H1 (cell line): Measurements from ENCODE around the gene ALS2CL.

Experiments used
- BRCA1 ChIP-seq: IDR thresholded peaks from 2 replicates; pipeline ENCODE4 v1.6.1; 2012; ENCODE audit warnings: low read depth, low read length, improper control_type of control experiment
- EP300 ChIP-seq, 2 experiments: IDR thresholded peaks; 1 replicate in 1 of 2; 2 replicates in 1 of 2; pipeline ENCODE4 v1.6.1; 2011 to 2012; ENCODE audit warnings: low read depth in 2 of 2, low read length in 2 of 2, mild to moderate bottlenecking in 2 of 2, borderline replicate concordance in 1 of 2, inconsistent platforms in 1 of 2, moderate library complexity in 1 of 2
- EZH2 ChIP-seq: fragments of 200-600 bp; sonication (generic); IDR thresholded peaks from 2 replicates; pipeline ENCODE4 v1.7.1; 2012; ENCODE audit warnings: low read depth, mild to moderate bottlenecking, moderate library complexity, low read length, inconsistent platforms; ENCODE audit not compliant: severe bottlenecking
- JUN ChIP-seq: IDR thresholded peaks from 2 replicates; pipeline ENCODE4 v1.6.1; 2011; ENCODE audit warnings: low read depth, mild to moderate bottlenecking, improper control_type of control experiment, low read length
- MAFK ChIP-seq: IDR thresholded peaks from 2 replicates; pipeline ENCODE4 v1.6.1; 2012; ENCODE audit warnings: low read depth, mild to moderate bottlenecking, improper control_type of control experiment, low read length
- MAX ChIP-seq: IDR thresholded peaks from 2 replicates; pipeline ENCODE4 v1.6.1; 2012; ENCODE audit warnings: inconsistent platforms
- POLR2A ChIP-seq, 2 experiments: IDR thresholded peaks; 1 replicate in 1 of 2; 2 replicates in 1 of 2; pipeline ENCODE4 v1.6.1; 2011; ENCODE audit warnings: low read depth in 2 of 2, low read length in 2 of 2, mild to moderate bottlenecking in 2 of 2; ENCODE audit errors: control extremely low read depth in 1 of 2
- POLR2AphosphoS5 ChIP-seq: IDR thresholded peaks from 2 replicates; pipeline ENCODE4 v1.6.1; 2011; ENCODE audit warnings: low read depth, low read length
- POU5F1 ChIP-seq: IDR thresholded peaks from 2 replicates; pipeline ENCODE4 v1.6.1; 2011; ENCODE audit warnings: low read depth, mild to moderate bottlenecking, low read length, moderate library complexity
- ZNF274 ChIP-seq: IDR thresholded peaks from 2 replicates; pipeline ENCODE4 v1.7.0; 2012; ENCODE audit warnings: low read length, borderline replicate concordance; ENCODE audit errors: extremely low read depth
- TF ChIP-seq, protein P1 (sequence below), 3 experiments: IDR thresholded peaks; 1 replicate in 2 of 3; 2 replicates in 1 of 3; pipeline versions ENCODE4 v1.5.1 to v1.6.1; 2011; ENCODE audit warnings: low read length in 3 of 3, mild to moderate bottlenecking in 3 of 3, inconsistent platforms in 2 of 3, low read depth in 1 of 3, moderate library complexity in 1 of 3; ENCODE audit not compliant: insufficient read depth in 1 of 3; ENCODE audit errors: control extremely low read depth in 1 of 3

DNA sequence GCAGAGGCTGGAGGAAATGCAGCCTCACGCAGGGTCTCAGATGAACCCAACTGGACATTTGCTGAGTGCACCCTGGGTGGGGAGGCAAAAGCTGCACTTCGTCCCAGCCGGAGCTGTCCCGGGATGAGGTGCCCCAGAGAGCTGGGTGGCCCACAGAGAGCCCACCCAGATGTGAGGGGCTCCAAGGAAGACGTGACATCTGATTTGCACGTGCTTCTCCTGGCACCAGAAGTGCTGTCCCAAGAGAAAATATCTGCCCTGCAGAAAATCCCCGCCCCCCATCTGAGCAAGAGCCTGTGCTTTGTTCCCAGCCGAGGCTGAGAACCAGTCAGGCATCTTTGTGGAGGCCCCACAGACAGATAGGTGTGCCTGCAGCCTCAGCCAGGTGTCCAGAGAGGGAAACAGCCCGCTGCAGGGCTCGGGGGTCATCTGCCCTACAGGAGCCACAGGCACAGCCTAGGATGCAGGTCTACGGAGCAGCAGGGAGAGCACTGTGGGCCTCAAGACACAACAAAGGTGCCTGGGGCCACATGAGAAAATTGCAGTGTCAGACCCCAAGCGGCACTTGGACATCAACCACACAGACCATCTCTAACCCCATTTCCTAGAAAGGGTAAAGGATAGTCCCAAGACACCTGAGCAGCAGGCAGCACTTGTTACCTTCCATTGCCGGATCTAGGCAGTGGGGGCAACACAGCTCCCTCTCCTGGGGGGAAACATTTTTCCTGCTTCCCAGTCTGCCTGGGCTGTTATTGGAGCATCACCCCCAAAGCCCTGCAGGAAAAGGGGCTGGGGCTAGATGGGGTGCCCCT lies 13.5 kb upstream of the ALS2CL start:
- TF ChIP-seq EZH2 (no peak), POU5F1 (no peak), POLR2AphosphoS5 (no peak), ZNF274 (no peak), BRCA1 (no peak), EP300 (IDR thresholded peaks at IDR 0.05; ENCODE audit: borderline replicate concordance in 1 of 2, low read depth in 2 of 2, low read length in 2 of 2) (no peak), POLR2A (IDR thresholded peaks at IDR 0.05; ENCODE audit: control extremely low read depth in 1 of 2, low read depth in 2 of 2, low read length in 2 of 2) (no peak), MAX (no peak), JUN (no peak), MAFK (no peak)
- TF ChIP-seq, protein P1, sequence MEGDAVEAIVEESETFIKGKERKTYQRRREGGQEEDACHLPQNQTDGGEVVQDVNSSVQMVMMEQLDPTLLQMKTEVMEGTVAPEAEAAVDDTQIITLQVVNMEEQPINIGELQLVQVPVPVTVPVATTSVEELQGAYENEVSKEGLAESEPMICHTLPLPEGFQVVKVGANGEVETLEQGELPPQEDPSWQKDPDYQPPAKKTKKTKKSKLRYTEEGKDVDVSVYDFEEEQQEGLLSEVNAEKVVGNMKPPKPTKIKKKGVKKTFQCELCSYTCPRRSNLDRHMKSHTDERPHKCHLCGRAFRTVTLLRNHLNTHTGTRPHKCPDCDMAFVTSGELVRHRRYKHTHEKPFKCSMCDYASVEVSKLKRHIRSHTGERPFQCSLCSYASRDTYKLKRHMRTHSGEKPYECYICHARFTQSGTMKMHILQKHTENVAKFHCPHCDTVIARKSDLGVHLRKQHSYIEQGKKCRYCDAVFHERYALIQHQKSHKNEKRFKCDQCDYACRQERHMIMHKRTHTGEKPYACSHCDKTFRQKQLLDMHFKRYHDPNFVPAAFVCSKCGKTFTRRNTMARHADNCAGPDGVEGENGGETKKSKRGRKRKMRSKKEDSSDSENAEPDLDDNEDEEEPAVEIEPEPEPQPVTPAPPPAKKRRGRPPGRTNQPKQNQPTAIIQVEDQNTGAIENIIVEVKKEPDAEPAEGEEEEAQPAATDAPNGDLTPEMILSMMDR (IDR thresholded peaks at IDR 0.05; ENCODE audit: control extremely low read depth in 1 of 3, insufficient read depth in 1 of 3, low read depth in 1 of 3, low read length in 3 of 3), result peak in 2 of 3 experiments; percentile 27 to 33; a peak in 2 of 4 replicates
